CD14-positive monocyte (primary cell): Measurements from ENCODE around the gene FAM43A. TPM values are rescaled to one million over a fixed set of nuclear protein-coding genes. Genes with fewer than 3 reads are reported as not detected.

Experiments used
- DNase-seq, 3 donors: peaks; one replicate each; pipeline ENCODE4 v3.0.0-alpha.2; 2011 to 2022
- H2AFZ ChIP-seq: 2 replicates; pipeline ENCODE4 v1.6.0; 2012; ENCODE audit warnings: mild to moderate bottlenecking, low read depth, low read length, inconsistent platforms; ENCODE audit not compliant: insufficient read depth, poor library complexity, severe bottlenecking
- H3K27ac ChIP-seq, 2 donors: 1 replicate in 1 of 2; 2 replicates in 1 of 2; pipeline ENCODE4 v1.5.1; 2012 to 2013; ENCODE audit warnings: low read length in 2 of 2, control low read depth in 1 of 2, inconsistent platforms in 1 of 2, low read depth in 1 of 2, mild to moderate bottlenecking in 1 of 2
- H3K27me3 ChIP-seq, 2 donors: one replicate each; pipeline versions ENCODE4 v1.6.0 to v1.6.1; 2011 to 2013; ENCODE audit warnings: low read length in 2 of 2; ENCODE audit not compliant: control insufficient read depth in 2 of 2, insufficient read depth in 2 of 2
- H3K36me3 ChIP-seq, 2 donors: replicated peaks in 1 of 2; 1 replicate in 1 of 2; 2 replicates in 1 of 2; pipeline versions ENCODE4 v1.5.1 to v1.6.1; 2012 to 2013; ENCODE audit warnings: low read length in 2 of 2, control low read depth in 1 of 2, inconsistent platforms in 1 of 2, mild to moderate bottlenecking in 1 of 2; ENCODE audit not compliant: insufficient read depth in 2 of 2, control insufficient read depth in 1 of 2
- H3K4me1 ChIP-seq, 2 donors: 1 replicate in 1 of 2; 2 replicates in 1 of 2; pipeline versions ENCODE4 v1.5.1 to v1.6.1; 2012 to 2013; ENCODE audit warnings: low read length in 2 of 2, control low read depth in 1 of 2, inconsistent platforms in 1 of 2, mild to moderate bottlenecking in 1 of 2, moderate library complexity in 1 of 2; ENCODE audit not compliant: insufficient read depth in 2 of 2, control insufficient read depth in 1 of 2
- H3K4me2 ChIP-seq: replicated peaks from 2 replicates; pipeline ENCODE3; 2012; ENCODE audit warnings: low read length, moderate library complexity, mild to moderate bottlenecking; ENCODE audit not compliant: poor library complexity, severe bottlenecking; ENCODE audit errors: extremely low read depth
- H3K4me3 ChIP-seq, 3 experiments: fragments of 200-600 bp in 1 of 3; sonication (generic) in 1 of 3; replicated peaks in 1 of 3; 1 replicate in 2 of 3; 2 replicates in 1 of 3; pipeline ENCODE4 v1.5.1; 2011 to 2013; ENCODE audit warnings: low read length in 3 of 3, mild to moderate bottlenecking in 3 of 3, control low read depth in 2 of 3, low read depth in 2 of 3, inconsistent platforms in 1 of 3, moderate library complexity in 1 of 3
- H3K79me2 ChIP-seq: 2 replicates; pipeline ENCODE4 v1.6.0; 2012; ENCODE audit warnings: mild to moderate bottlenecking, control low read depth, inconsistent platforms, low read length, moderate library complexity; ENCODE audit not compliant: insufficient read depth
- H3K9ac ChIP-seq: 2 replicates; pipeline ENCODE4 v1.6.0; 2017; ENCODE audit warnings: low read length, mild to moderate bottlenecking; ENCODE audit not compliant: insufficient read depth, poor library complexity, severe bottlenecking
- H3K9me3 ChIP-seq, 2 donors: replicated peaks in 1 of 2; 1 replicate in 1 of 2; 2 replicates in 1 of 2; pipeline versions ENCODE4 v1.5.1 to v1.6.1; 2012 to 2013; ENCODE audit warnings: low read length in 2 of 2, control low read depth in 1 of 2; ENCODE audit not compliant: control insufficient read depth in 1 of 2, insufficient read depth in 1 of 2
- H4K20me1 ChIP-seq: 2 replicates; pipeline ENCODE4 v1.6.0; 2012; ENCODE audit warnings: mild to moderate bottlenecking, low read length, control low read depth, moderate library complexity; ENCODE audit not compliant: insufficient read depth
- H3K27ac Mint-ChIP-seq, 7 donors: one replicate each; pipeline ENCODE4 v1.8.0; 2020; ENCODE audit warnings: mild to moderate bottlenecking in 7 of 7, mixed read lengths in 7 of 7, moderate library complexity in 6 of 7, inconsistent platforms in 2 of 7
- H3K27me3 Mint-ChIP-seq, 3 donors: one replicate each; pipeline ENCODE4 v1.8.0; 2021 to 2022; ENCODE audit warnings: low read depth in 3 of 3, mild to moderate bottlenecking in 3 of 3, mixed read lengths in 3 of 3, moderate library complexity in 3 of 3, inconsistent platforms in 1 of 3
- H3K36me3 Mint-ChIP-seq, 2 donors: one replicate each; pipeline ENCODE4 v1.8.0; 2020; ENCODE audit warnings: mixed read lengths in 2 of 2, inconsistent platforms in 1 of 2, mild to moderate bottlenecking in 1 of 2
- H3K4me1 Mint-ChIP-seq: one replicate; pipeline ENCODE4 v1.8.0; 2020; ENCODE audit warnings: mild to moderate bottlenecking, mixed read lengths
- H3K4me3 Mint-ChIP-seq, 2 donors: one replicate each; pipeline ENCODE4 v1.8.0; 2020; ENCODE audit warnings: mild to moderate bottlenecking in 2 of 2, mixed read lengths in 2 of 2, moderate library complexity in 1 of 2
- H3K9me3 Mint-ChIP-seq, 7 donors: one replicate each; pipeline ENCODE4 v1.8.0; 2020 to 2022; ENCODE audit warnings: mixed read lengths in 7 of 7, mild to moderate bottlenecking in 6 of 7, moderate library complexity in 6 of 7, inconsistent platforms in 2 of 7
- WGBS: methylation state at CpG from one replicate; pipeline ENCODE4 v1.1.5; 2013; ENCODE audit warnings: missing lambda C conversion rate; ENCODE audit not compliant: insufficient coverage; 5-methylcytosine and 5-hydroxymethylcytosine counted together
- intact Hi-C, 2 donors: fragments of 100-400 bp; cut with micrococcal nuclease; formaldehyde crosslinking; loops; one replicate each; pipeline versions ENCODE4 v1.15.0 to v1.15.1; 2023
- polyA plus RNA-seq, 3 donors: library from polyadenylated mRNA; depleted of rRNA in 1 of 3; unstranded in 2 of 3; stranded (reverse) in 1 of 3; fragments of 300-500 nt in 2 of 3; fragments of >200 nt in 1 of 3; fragmentation: Illumina TruSeq in 2 of 3; gene quantifications; 1 replicate in 2 of 3; 2 replicates in 1 of 3; pipeline ENCODE4 v1.2.3, GENCODE V29; 2012 to 2021
- TF ChIP-seq, protein P1 (sequence below): fragments of 200-600 bp; IDR thresholded peaks from one replicate; pipeline ENCODE4 v1.8.0; 2022; ENCODE audit warnings: antibody characterized with exemption, mild to moderate bottlenecking

Gene FAM43A
- polyA plus RNA-seq, 3 donors: 6.6 to 11.3 (median 9.8) TPM

DNA sequence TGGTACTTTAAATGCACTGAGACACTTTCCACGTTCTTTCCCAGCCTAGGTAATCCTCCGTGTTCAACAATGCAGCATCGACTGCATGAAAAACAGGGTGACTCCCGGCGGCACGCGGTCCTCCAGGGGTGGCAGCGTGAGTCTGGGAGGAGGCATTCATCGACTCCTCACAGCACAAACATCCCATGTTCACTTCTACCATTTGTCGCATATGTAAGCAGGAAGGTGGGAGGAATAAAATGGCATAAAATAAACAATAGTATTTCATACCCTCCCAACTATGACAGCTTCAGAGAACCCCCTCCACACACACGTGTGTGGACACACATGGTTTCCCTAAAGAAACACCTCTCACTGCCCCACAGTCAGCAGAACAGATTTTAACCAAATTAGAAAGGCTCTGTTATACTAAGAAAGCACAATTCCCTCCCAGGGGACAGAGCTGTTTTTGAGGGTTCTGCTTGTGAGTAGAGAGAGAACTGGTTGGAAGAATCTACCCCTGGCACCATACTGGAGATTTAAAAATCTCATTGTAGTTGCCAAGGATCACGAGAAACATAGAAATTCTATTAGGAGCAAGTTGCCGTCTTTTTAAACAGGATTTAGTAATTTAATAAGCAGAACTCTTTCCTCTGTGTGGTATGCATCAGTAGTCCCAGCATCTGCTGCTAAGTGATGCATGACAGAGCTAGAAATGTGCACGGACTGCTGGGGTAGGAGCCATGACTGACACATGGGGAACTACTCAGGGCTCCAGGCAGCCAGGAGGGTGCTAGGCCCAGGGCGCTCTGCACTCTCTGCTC lies 6.0 kb downstream of the FAM43A start:
- Histone ChIP-seq H3K4me1 (peaks cover 24 to 32% of the 10 kb centered on the region in 2 donors), H3K27ac (no peak overlapping the region), H3K27me3 (no peaks in the 10 kb centered on the region), H4K20me1 (peaks cover 24% of the 10 kb centered on the region), H3K79me2 (peaks cover 12% of the 10 kb centered on the region), H3K9me3 (no peaks in the 10 kb centered on the region), H3K9ac (no peak overlapping the region), H3K36me3 (no peaks in the 10 kb centered on the region), H3K4me2 (no peak overlapping the region), H3K4me3 (no peak overlapping the region), H2AFZ (no peak overlapping the region)
- TF ChIP-seq, protein P1, sequence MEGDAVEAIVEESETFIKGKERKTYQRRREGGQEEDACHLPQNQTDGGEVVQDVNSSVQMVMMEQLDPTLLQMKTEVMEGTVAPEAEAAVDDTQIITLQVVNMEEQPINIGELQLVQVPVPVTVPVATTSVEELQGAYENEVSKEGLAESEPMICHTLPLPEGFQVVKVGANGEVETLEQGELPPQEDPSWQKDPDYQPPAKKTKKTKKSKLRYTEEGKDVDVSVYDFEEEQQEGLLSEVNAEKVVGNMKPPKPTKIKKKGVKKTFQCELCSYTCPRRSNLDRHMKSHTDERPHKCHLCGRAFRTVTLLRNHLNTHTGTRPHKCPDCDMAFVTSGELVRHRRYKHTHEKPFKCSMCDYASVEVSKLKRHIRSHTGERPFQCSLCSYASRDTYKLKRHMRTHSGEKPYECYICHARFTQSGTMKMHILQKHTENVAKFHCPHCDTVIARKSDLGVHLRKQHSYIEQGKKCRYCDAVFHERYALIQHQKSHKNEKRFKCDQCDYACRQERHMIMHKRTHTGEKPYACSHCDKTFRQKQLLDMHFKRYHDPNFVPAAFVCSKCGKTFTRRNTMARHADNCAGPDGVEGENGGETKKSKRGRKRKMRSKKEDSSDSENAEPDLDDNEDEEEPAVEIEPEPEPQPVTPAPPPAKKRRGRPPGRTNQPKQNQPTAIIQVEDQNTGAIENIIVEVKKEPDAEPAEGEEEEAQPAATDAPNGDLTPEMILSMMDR: no peak
- H3K4me3 Mint-ChIP-seq: no peak overlapping the region
- no peak for DNase-seq
- intact Hi-C loops: no loop called here
- H3K27ac Mint-ChIP-seq: peak overlapping the region in 2 of 7 donors; percentile 28 to 43
- WGBS: 87% methylated on average over 6 of the region's 15 CpGs
- peaks cover 2 to 8% (median 4%) of the 10 kb centered on the region in 3 donors for H3K27me3 Mint-ChIP-seq
- peaks cover 0 to 10% of the 10 kb centered on the region in 2 donors for H3K36me3 Mint-ChIP-seq
- peaks cover 0 to 6% (median 4%) of the 10 kb centered on the region in 7 donors for H3K9me3 Mint-ChIP-seq
- H3K4me1 Mint-ChIP-seq: peaks cover 29% of the 10 kb centered on the region

DNA sequence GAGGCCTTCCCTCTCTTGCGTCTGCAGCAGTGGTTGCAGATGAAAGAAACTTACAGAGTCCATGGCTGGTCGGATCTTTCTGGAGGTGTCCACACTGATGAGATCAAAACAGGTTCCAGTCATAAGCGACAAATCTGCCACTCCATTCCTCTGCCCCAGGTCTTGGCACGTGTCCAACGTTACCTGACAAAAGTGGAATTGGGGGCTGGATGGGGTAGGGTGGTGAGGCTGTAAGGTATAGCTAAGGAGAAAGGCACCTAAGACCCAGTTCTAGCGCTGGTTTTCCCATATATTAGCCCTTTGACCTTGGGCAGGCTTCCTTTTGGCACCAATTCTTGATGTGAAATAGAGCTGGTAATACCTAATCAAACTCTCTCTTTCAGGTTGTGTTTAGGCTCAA lies 11.0 kb downstream of the FAM43A start:
- Mint-ChIP-seq H3K4me3 (no peak overlapping the region), H3K4me1 (peaks cover 3% of the 10 kb centered on the region), H3K27ac (no peak overlapping the region), H3K9me3 (peaks cover 8 to 28% (median 17%) of the 10 kb centered on the region in 7 donors), H3K36me3 (no peaks in the 10 kb centered on the region), H3K27me3 (peaks cover 2 to 7% (median 6%) of the 10 kb centered on the region in 3 donors)
- no peaks in the 10 kb centered on the region for H3K36me3 ChIP-seq
- DNase-seq: no peak
- H3K9me3 ChIP-seq: peaks cover 0 to 13% of the 10 kb centered on the region in 2 donors
- no peak overlapping the region for H2AFZ ChIP-seq
- no peaks in the 10 kb centered on the region for H3K4me1 ChIP-seq
- H3K4me2 ChIP-seq: no peak overlapping the region
- H3K79me2 ChIP-seq: no peaks in the 10 kb centered on the region
- no peaks in the 10 kb centered on the region for H4K20me1 ChIP-seq
- no peak overlapping the region for H3K4me3 ChIP-seq
- intact Hi-C loops: no loop called here
- TF ChIP-seq, protein P1: no peak
- H3K27ac ChIP-seq: no peak overlapping the region
- H3K27me3 ChIP-seq: no peaks in the 10 kb centered on the region
- WGBS: 100% methylated on average over 1 of the region's 6 CpGs
- no peak overlapping the region for H3K9ac ChIP-seq
